HL-60 (cell line): ENCODE measurements around the gene NAP1L4.

Source experiments
- DNase-seq, 2 experiments: peaks; one replicate each; pipeline ENCODE4 v3.0.0-alpha.2; 2010 to 2020; ENCODE audit warnings: low read depth in 1 of 2, low spot score in 1 of 2
- H3K27ac ChIP-seq: fragments of 250-450 bp; sonication (Bioruptor Pico); replicated peaks from 2 replicates; pipeline ENCODE4 v1.5.1; 2020; ENCODE audit warnings: mild to moderate bottlenecking, moderate library complexity
- H3K27me3 ChIP-seq: fragments of 250-450 bp; sonication (Bioruptor Pico); 2 replicates; pipeline ENCODE4 v1.5.1; 2021; ENCODE audit warnings: mild to moderate bottlenecking, moderate library complexity; ENCODE audit not compliant: insufficient read depth, poor library complexity, severe bottlenecking
- H3K4me3 ChIP-seq: replicated peaks from 2 replicates; pipeline ENCODE4 v1.5.1; 2011; ENCODE audit warnings: mild to moderate bottlenecking, control low read depth, low read length; ENCODE audit not compliant: insufficient read depth
- CTCF ChIP-seq: IDR thresholded peaks from one replicate; pipeline ENCODE4 v1.5.1; 2011; ENCODE audit warnings: low read length, control low read depth, inconsistent platforms; ENCODE audit not compliant: insufficient read depth
- GABPA ChIP-seq: IDR thresholded peaks from 2 replicates; pipeline ENCODE4 v1.6.1; 2012; ENCODE audit warnings: low read depth
- POLR2AphosphoS5 ChIP-seq: IDR thresholded peaks from 2 replicates; pipeline ENCODE4 v1.6.1; 2012; ENCODE audit warnings: low read depth
- REST ChIP-seq: IDR thresholded peaks from 2 replicates; pipeline ENCODE4 v1.6.1; 2012; ENCODE audit warnings: low read depth; ENCODE audit not compliant: insufficient replicate concordance
- SPI1 ChIP-seq: IDR thresholded peaks from 2 replicates; pipeline ENCODE4 v1.6.1; 2012; ENCODE audit warnings: low read depth, mild to moderate bottlenecking, borderline replicate concordance

Gene NAP1L4

GRCh38 chr11:2921742-2922493, 70.2 kb downstream of the NAP1L4 start:
- peaks cover 5% of the 10 kb centered on the region for H3K27me3 ChIP-seq
- no peak overlapping the region for H3K27ac ChIP-seq
- TF ChIP-seq POLR2AphosphoS5: no peak
- TF ChIP-seq REST: no peak
- TF ChIP-seq CTCF: no peak
- no peak for TF ChIP-seq GABPA
- TF ChIP-seq SPI1: no peak
- DNase-seq: no peak
- no peak overlapping the region for H3K4me3 ChIP-seq

- TF ChIP-seq POLR2AphosphoS5: no peak
- no peak for TF ChIP-seq REST
- TF ChIP-seq GABPA: no peak
- TF ChIP-seq CTCF: no peak
- TF ChIP-seq SPI1: no peak
- no peak for DNase-seq
- Histone ChIP-seq H3K4me3 (no peak overlapping the region), H3K27ac (no peak overlapping the region), H3K27me3 (no peaks in the 10 kb centered on the region)
Measured at GRCh38 chr11:2921261-2921660, 70.9 kb downstream of the NAP1L4 start.

- DNase-seq: no peak
- no peak overlapping the region for H3K4me3 ChIP-seq
- TF ChIP-seq GABPA (no peak), POLR2AphosphoS5 (no peak), CTCF (no peak), REST (no peak), SPI1 (no peak)
- H3K27ac ChIP-seq: no peak overlapping the region
- no peaks in the 10 kb centered on the region for H3K27me3 ChIP-seq
Measured at GRCh38 chr11:2920343-2920742, 71.8 kb downstream of the NAP1L4 start.
